Hypothalamus (tissue), 51 donors: ENCODE data around the gene CWF19L1.

ENCODE experiments used
- DNase-seq, 51 donors: peaks; one replicate each; lab custom pipeline; 2025; lab: John Stamatoyannopoulos, UW

CWF19L1 gene

DNA sequence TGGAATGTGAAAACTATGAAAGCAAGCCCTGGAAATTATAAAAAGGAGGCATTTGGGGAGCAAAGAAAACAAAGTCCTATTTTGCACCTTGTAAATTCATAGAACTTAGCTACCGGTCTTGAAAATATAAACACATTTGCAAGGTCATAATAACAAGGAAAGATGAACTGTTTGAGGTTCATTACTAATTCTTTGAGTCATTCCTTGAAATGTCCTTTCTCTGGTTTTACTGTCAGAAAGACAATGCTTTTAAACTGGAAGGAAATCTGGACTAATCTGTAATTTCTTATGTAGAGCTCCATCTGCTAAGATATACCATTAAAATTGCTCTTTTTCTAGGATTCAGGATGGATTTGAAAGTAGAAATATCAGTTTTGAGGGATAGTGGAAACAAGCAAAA lies 83.0 kb downstream of the CWF19L1 start:
- no peak for DNase-seq

DNA sequence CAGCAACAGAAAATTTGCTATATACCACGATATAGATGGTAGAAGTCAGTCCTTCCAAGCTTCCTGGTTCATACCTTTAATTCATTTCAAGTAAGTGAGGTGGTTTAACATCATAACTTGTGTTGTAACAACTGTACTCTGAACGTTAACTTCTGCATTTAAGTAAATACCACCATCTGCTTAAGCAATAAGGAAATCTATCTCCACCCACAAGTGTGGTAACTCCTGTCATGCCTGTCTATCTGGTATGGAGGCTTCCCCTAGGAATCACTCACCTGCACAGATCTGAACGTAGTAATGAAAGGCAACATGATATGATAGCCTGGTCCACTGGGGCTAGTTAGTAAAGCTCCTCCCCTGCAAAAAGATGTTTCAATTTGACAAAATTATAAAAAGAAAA lies 84.0 kb downstream of the CWF19L1 start:
- no peak for DNase-seq

GRCh38 chr10:100182908-100183307 lies 84.5 kb downstream of the CWF19L1 start:
- DNase-seq: no peak
